B cell (primary cell): ENCODE data around the gene AGTPBP1.

ENCODE experiments used
- CTCF ChIP-seq: fragments of 200-600 bp; IDR thresholded peaks from one replicate; pipeline ENCODE4 v1.8.0; 2022; ENCODE audit warnings: antibody characterized with exemption, mild to moderate bottlenecking
- EZH2 ChIP-seq: IDR thresholded peaks from 2 replicates; pipeline ENCODE4 v1.6.1; 2012; ENCODE audit warnings: borderline replicate concordance, low read depth, mild to moderate bottlenecking, moderate library complexity, low read length; ENCODE audit not compliant: insufficient read depth, poor library complexity, severe bottlenecking

GRCh38 chr9:85514256-85514655 is 227.5 kb downstream of the AGTPBP1 start:
- no peak for TF ChIP-seq CTCF
- no peak for TF ChIP-seq EZH2
